Femur (tissue), 1 donor: ENCODE measurements around the gene SYNPO2L.
A peak's percentile ranks its signal among the peaks of the same experiment; 100 is the strongest.
"Not testable (repeated sequence)": the region's sequence is repeated elsewhere in the genome, so short reads cannot be mapped to it uniquely, and the experiment has no call there.

Source experiments
- DNase-seq: peaks from one replicate; pipeline ENCODE4 v3.0.0-alpha.2; 2017

SYNPO2L gene

GRCh38 chr10:73648975-73649829 is 6.6 kb downstream of the SYNPO2L start:
- no peak for DNase-seq

GRCh38 chr10:73647875-73648651 is 7.8 kb downstream of the SYNPO2L start:
- no peak for DNase-seq

GRCh38 chr10:73647211-73647874 is 8.5 kb downstream of the SYNPO2L start:
- peak; percentile 77 for DNase-seq

GRCh38 chr10:73646598-73647041 is 9.2 kb downstream of the SYNPO2L start:
- no peak for DNase-seq

- no peak for DNase-seq
These were observed 10.6 kb downstream of the SYNPO2L start for GRCh38 chr10:73645251-73645650.

GRCh38 chr10:73644767-73645166 is 11.1 kb downstream of the SYNPO2L start:
- DNase-seq, result no peak

- peak; percentile 77 for DNase-seq
These were observed 11.7 kb downstream of the SYNPO2L start for GRCh38 chr10:73644015-73644743.

- no peak for DNase-seq
These were observed 12.5 kb downstream of the SYNPO2L start for GRCh38 chr10:73643362-73643761.

GRCh38 chr10:73641328-73642060 is 14.3 kb downstream of the SYNPO2L start, which contains the start of gene MYOZ1:
MYOZ1 (minus strand) TSS chr10:73641474; CDS start chr10:73640017, 1,457 bp downstream.
- no peak for DNase-seq

GRCh38 chr10:73639286-73639685 is 16.5 kb downstream of the SYNPO2L start:
- no peak for DNase-seq

- DNase-seq, result no peak
These were observed 20.0 kb downstream of the SYNPO2L start for GRCh38 chr10:73635781-73636180.

- DNase-seq, result no peak
These were observed 21.4 kb downstream of the SYNPO2L start for GRCh38 chr10:73634421-73634820.

GRCh38 chr10:73629165-73629564 is 26.7 kb downstream of the SYNPO2L start:
- DNase-seq, result no peak

- no peak for DNase-seq
These were observed 27.4 kb downstream of the SYNPO2L start for GRCh38 chr10:73628405-73628804.

GRCh38 chr10:73627300-73627699 is 28.5 kb downstream of the SYNPO2L start:
- no peak for DNase-seq

- peak; percentile 97 for DNase-seq
These were observed 29.7 kb downstream of the SYNPO2L start for GRCh38 chr10:73625884-73626752.

GRCh38 chr10:73625004-73625883 is 30.6 kb downstream of the SYNPO2L start:
- DNase-seq, result no peak

GRCh38 chr10:73623056-73623455 is 32.8 kb downstream of the SYNPO2L start:
- DNase-seq, result no peak

GRCh38 chr10:73620974-73621373 is 34.9 kb downstream of the SYNPO2L start:
- DNase-seq, result not testable (repeated sequence)

- DNase-seq, result not testable (repeated sequence)
These were observed 38.7 kb downstream of the SYNPO2L start for GRCh38 chr10:73617143-73617542.
